ENCODE measurements around the gene RBM18. TPM values are rescaled to one million over a fixed set of nuclear protein-coding genes. Genes with fewer than 3 reads are reported as not detected.

The RBM18 gene
- total RNA-seq, 2 experiments from 2014 or later: 21.6 to 25.6 TPM

DNA sequence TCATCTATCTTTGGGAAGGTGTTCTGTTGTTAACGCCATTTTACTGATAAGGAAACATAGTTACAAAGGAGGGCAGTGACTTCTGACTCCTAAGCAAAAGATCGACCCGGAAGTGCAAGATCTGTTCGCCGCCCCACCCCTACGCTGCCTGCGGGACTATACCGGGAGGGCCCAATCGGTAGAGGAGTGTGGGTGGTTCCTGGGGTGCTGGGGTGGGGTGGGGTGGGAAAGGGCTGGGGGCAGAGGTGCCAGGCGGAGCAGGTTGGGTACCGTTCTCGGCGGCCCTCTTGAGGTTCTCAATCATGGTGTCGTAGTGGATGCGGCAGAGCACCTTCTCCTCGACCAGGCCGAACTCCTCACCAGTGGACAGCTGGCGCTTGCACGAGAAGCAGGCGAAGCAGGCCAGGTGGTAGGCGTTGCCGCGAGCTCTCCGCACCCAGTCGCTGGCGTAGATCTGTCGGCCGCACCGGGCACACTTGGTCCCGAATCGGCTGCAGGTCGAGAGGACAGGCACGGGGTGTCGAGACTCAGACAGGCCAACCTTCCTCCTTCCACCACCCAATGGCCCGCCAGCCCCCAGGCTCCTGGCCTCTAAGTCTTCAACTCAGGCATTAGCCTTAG, 47.7 kb downstream of the RBM18 start:
- CTCF ChIA-PET: interaction anchor here (0.8 kb wide), 1 partner anchor 94 kb away, joined by 3 read pairs; no protein-coding TSS in a partner anchor
- no peak for DNase-seq
- POLR2A ChIA-PET: no interaction called here

DNA sequence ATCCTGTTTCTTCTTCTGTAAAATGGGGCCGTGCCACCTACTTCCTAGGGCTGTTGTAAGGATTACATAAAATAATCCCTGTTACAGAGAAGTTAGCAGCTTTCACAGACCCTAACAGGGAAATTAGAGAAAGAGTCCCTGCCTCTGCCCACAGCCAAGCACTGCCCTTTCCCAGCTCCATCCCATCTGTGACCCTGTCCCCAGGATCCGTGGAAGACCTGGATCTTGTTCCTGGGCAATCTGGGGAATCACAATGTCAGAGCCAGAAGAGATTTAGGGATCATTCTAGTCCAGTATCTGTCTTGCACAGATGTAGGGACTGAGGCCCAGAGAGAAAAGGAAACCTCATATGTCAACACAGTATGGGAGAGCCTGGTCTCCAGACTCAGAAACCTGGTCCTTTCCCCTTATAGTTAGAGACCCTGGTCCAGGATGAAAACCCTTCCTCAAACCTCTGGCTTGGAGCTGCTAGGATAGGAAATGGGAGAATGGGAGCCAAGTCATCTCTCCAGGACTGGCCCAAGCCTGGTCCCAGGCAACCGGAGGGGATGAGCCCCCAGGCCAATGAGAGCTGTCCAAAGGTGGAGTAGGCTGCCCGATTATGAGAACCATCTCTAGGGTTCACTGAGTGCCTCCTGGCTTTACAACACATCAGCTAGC, 48.4 kb downstream of the RBM18 start:
- Mint-ChIP-seq H3K27ac (no peak overlapping the region), H3K4me3 (no peak overlapping the region), H3K36me3 (ENCODE audit: low read depth) (no peaks in the 10 kb centered on the region), H3K4me1 (peaks cover 33% of the 10 kb centered on the region), H3K9me3 (no peaks in the 10 kb centered on the region), H3K27me3 (peaks cover 88% of the 10 kb centered on the region)
- CTCF ChIA-PET: interaction anchor here (0.8 kb wide), 1 partner anchor 93 kb away, joined by 3 read pairs; no protein-coding TSS in a partner anchor
- POLR2A ChIA-PET: no interaction called here
- no peak for DNase-seq

More for the DNA sequence above, 47.7 kb downstream of the RBM18 start:
- H3K9me3 Mint-ChIP-seq: no peaks in the 10 kb centered on the region
- peaks cover 33% of the 10 kb centered on the region for H3K4me1 Mint-ChIP-seq
- H3K4me3 Mint-ChIP-seq: no peak overlapping the region
- no peaks in the 10 kb centered on the region for H3K36me3 Mint-ChIP-seq (ENCODE audit: low read depth)
- no peak overlapping the region for H3K27ac Mint-ChIP-seq
- peaks cover 88% of the 10 kb centered on the region for H3K27me3 Mint-ChIP-seq

DNA sequence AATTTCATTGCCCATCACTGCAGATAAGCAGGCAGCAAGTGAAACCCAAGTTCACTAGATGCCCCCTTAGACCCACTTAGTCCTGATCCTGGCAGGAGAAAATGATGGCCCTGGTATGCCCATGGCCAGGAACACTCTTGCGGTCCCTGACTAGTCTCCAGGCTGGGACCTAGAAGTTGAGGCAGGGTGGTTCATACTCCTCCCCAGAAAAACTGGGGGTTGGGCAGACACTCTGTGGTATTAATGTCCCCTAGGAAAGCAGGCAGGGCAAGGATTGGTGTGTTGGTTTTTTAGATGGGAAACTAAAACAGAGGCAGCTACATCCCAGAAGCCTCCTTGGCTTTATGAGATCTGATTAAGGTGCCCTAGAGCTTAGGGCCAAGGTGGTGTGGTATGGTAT, 49.0 kb downstream of the RBM18 start:
- ChIA-PET POLR2A (no interaction called here), CTCF (no interaction called here)
- no peaks in the 10 kb centered on the region for H3K9me3 Mint-ChIP-seq
- peaks cover 88% of the 10 kb centered on the region for H3K27me3 Mint-ChIP-seq
- H3K27ac Mint-ChIP-seq: no peak overlapping the region
- H3K36me3 Mint-ChIP-seq (ENCODE audit: low read depth): no peaks in the 10 kb centered on the region
- H3K4me1 Mint-ChIP-seq: peaks cover 33% of the 10 kb centered on the region
- no peak for DNase-seq
- no peak overlapping the region for H3K4me3 Mint-ChIP-seq

DNA sequence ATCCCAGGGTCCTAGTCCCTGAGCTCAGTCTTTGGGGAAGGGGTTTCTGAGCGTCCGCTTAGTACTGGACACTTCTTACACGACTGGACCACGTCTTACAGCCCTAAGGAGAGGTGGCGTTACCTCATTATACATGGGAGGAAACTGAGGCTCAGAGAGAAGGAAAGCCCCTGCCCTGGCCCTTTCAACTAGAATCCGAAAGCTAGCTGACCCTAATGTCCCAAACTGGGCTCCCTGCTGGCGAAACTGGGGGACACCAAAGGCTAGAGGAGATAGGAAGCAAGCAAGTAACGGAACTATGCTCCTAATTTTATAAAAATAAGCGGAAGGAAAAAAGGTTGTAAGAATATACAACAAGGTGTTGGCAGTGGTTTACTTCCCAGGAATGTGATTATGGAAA, 50.1 kb downstream of the RBM18 start:
- Mint-ChIP-seq H3K27ac (no peak overlapping the region), H3K27me3 (peaks cover 81% of the 10 kb centered on the region), H3K4me3 (peak overlapping the region; percentile 41), H3K4me1 (peaks cover 26% of the 10 kb centered on the region), H3K9me3 (no peaks in the 10 kb centered on the region), H3K36me3 (ENCODE audit: low read depth) (no peaks in the 10 kb centered on the region)
- ChIA-PET CTCF (interaction anchor here (0.8 kb wide), 1 partner anchor 115 kb away, joined by 3 read pairs; no protein-coding TSS in a partner anchor), POLR2A (no interaction called here)
- DNase-seq: no peak

DNA sequence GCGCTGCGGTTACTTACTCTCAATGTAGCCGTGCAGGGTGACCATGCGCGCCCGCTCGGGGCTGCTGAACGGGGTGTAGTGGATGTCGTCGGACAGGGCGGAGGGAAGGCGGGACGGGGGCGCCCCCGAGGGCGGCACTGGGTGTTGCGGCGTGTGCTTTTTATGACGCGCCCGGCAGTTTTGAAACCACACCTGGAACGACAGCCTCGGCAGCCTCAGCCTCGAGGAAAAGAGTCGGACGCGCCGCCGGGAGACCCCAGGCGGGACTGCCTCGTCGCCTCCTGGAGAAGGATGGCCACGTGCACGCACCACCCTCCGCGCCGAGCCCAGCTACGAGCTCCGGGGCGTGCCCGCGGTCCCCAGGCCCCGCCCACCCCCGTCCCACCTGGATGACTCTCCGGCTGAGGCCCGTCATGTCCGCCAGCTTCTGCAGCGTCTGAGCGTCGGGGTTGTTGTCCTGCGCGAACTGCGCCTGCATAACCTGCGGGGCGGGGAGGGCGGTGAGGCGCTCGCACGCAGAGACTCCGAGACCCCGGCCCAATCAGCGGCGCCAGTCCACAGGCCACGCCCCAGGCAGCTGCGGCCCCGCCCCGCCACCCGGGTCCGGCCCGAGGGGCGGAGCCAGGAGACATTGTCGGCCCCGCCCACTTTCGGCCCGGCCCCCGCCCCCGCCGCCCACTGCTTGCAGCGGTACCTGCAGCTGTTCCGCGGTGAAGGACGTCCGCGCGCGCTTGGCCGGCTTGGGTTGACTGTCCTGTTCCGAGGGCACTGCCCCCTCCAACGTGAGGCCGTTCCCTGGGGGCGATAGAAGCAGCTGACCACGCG, 50.8 kb downstream of the RBM18 start:
- Mint-ChIP-seq H3K36me3 (ENCODE audit: low read depth) (no peaks in the 10 kb centered on the region), H3K27me3 (peaks cover 74% of the 10 kb centered on the region), H3K27ac (no peak overlapping the region), H3K4me3 (peak overlapping the region; percentile 41), H3K9me3 (no peaks in the 10 kb centered on the region), H3K4me1 (peaks cover 19% of the 10 kb centered on the region)
- POLR2A ChIA-PET: no interaction called here
- CTCF ChIA-PET: interaction anchor here (0.8 kb wide), 2 partner anchors 55 to 115 kb away, joined by 3 read pairs; no protein-coding TSS in a partner anchor
- DNase-seq: peak; percentile 63

DNA sequence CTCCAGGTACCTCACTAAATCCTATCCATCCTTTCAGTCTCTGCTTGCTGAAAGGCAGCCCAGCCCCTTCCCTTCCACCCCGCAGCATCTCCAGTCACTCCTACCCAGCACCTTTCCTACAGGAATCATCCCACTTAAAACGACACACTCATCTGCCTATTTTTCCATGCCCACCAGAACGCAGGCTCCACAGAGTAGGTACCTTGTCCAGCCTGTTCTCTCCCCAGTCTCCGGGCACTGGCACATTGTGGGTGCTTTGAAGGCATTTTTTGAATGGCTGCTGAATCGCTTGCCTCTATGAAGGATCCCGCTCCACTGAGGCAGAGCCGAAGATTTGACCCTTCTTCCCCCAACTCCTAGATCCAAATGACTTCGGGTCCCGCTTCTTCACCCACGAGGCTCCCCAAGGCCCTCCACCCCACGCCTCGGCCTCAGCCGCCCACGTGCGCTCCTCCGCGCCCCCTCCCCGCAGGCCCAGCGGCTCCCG, 51.5 kb downstream of the RBM18 start:
- no peaks in the 10 kb centered on the region for H3K9me3 Mint-ChIP-seq

DNA sequence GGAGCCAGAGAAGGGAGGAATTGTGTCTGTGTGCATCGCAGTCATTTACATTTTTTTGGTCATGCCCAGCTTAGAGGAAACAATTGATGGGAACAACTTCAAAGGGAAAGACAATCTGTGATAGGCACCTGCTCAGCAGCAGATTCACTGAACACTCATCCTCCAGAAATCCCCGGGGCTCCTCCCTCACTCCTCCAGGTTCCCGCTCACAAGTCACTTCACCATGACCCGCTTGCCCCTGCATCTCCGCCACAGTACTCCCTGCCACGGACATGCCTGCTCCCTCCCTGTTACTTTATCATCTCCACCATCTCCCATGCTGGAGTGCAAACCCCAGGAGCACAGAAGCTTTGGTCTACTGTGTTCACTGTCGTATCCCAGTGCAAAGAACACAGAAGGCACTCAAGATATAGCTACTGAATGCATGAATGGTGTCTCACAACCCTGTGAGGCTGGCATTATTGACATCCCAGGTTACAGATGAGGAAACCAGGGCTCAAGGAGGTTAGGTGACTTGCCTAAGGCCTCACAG, 52.1 kb downstream of the RBM18 start:
- Mint-ChIP-seq H3K36me3 (ENCODE audit: low read depth) (no peaks in the 10 kb centered on the region), H3K27ac (no peak overlapping the region), H3K4me1 (peaks cover 8% of the 10 kb centered on the region), H3K9me3 (no peaks in the 10 kb centered on the region), H3K27me3 (peaks cover 62% of the 10 kb centered on the region), H3K4me3 (no peak overlapping the region)
- ChIA-PET POLR2A (no interaction called here), CTCF (interaction anchor here (0.5 kb wide), 1 partner anchor 60 kb away, joined by 3 read pairs; no protein-coding TSS in a partner anchor)
- DNase-seq: no peak

More for the DNA sequence above, 51.5 kb downstream of the RBM18 start:
- Mint-ChIP-seq H3K27ac (no peak overlapping the region), H3K27me3 (peaks cover 68% of the 10 kb centered on the region), H3K36me3 (ENCODE audit: low read depth) (no peaks in the 10 kb centered on the region), H3K4me3 (peak overlapping the region; percentile 3), H3K4me1 (peaks cover 12% of the 10 kb centered on the region)
- POLR2A ChIA-PET: no interaction called here
- DNase-seq: no peak
- CTCF ChIA-PET: interaction anchor here (0.8 kb wide), 1 partner anchor 55 kb away, joined by 3 read pairs; no protein-coding TSS in a partner anchor

DNA sequence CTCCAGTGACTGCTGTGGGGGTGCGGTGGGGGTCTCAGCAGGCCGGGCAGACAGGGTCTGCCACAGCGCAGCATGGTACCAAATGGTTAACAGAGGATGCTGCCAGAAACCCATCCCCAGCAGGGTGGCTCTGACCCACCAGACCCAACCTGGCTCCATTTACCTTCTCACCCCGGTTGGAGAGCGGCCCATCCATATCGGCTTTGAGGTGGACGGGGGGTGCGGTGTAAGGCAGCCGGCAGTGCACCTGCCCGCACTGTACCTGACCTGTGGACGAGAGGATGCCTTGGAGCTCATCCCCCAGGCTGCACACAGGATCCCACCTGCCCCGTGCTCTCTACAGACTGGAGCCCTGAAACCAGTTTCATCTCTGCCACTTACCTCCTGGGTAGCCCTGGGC, 55.2 kb downstream of the RBM18 start:
- H3K4me1 Mint-ChIP-seq: peaks cover 6% of the 10 kb centered on the region

DNA sequence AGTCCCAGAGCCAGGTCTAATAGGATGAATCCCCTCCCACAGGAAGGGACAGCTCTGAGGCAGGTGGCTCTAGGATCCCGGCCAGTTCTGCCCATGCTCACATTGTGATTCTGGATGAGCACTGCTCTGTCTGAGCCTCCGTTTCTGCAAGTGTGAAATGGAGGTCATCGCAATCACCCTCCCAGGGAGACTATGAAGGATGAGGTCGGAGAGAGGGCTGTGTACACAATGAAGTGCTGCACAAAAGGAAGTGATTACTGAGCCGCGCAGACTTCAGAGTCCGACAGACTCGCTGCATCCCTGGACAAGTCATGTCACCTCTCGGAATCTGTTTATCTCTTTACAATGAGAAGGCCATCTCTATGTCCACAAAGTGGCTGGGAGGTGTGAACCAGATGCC, 57.5 kb downstream of the RBM18 start:
- no peak for DNase-seq
- H3K36me3 Mint-ChIP-seq (ENCODE audit: low read depth): no peaks in the 10 kb centered on the region
- no peaks in the 10 kb centered on the region for H3K4me1 Mint-ChIP-seq
- H3K9me3 Mint-ChIP-seq: no peaks in the 10 kb centered on the region
- H3K27me3 Mint-ChIP-seq: peaks cover 18% of the 10 kb centered on the region
- H3K4me3 Mint-ChIP-seq: no peak overlapping the region
- CTCF ChIA-PET: interaction anchor here (1.3 kb wide), 1 partner anchor 108 kb away, joined by 4 read pairs; no protein-coding TSS in a partner anchor
- POLR2A ChIA-PET: no interaction called here
- H3K27ac Mint-ChIP-seq: no peak overlapping the region

More for the DNA sequence above, 55.2 kb downstream of the RBM18 start:
- no peak overlapping the region for H3K4me3 Mint-ChIP-seq
- CTCF ChIA-PET: interaction anchor here (2.2 kb wide), 1 partner anchor 84 kb away, joined by 6 read pairs; no protein-coding TSS in a partner anchor
- no peak for DNase-seq
- peaks cover 35% of the 10 kb centered on the region for H3K27me3 Mint-ChIP-seq
- POLR2A ChIA-PET: no interaction called here
- H3K9me3 Mint-ChIP-seq: no peaks in the 10 kb centered on the region
- H3K36me3 Mint-ChIP-seq (ENCODE audit: low read depth): no peaks in the 10 kb centered on the region
- no peak overlapping the region for H3K27ac Mint-ChIP-seq

DNA sequence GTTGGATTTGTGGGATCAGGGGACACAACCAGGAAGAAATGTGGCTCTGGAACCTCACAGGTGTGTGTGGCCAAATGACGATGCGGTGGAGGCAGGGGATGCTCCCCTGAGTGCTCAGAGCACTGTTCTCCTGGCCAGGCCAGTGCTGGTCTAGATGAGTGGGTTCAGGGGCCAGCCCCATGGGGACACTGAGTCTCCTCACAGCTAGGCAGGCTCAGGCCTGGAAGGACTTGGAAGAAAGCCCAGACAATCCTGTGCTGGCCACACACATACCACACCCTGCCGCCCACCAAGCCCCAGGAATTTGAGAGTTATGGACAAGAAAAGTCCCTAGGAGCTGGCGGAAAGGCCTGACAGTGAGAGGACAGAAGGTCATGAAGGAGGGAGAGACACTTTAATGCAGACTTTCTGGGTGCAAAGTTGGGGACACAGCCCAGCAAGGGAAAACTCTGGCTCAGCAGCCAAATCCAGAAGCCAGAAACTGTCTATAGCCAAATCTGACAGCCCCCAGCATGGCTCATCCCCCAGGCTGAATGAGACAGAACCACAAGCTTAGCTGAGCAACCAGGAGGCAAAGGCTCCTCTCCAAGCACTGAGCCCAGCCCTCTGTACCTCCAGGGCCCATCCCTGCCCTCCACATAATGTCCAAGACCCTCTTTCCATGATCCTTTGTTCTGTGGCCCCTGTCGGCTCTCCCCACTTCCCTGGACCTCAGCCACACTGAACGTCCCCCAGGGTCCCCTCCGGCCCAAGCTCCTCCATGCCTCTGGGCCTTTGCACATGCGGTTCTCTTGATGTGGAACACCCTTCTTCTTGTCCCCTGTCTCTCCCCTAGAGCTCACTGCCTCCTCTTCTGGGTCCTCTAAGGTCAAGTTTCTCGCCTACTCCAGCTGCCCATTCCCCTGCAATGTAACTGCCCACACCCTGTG, 58.3 kb downstream of the RBM18 start:
- POLR2A ChIA-PET: no interaction called here

DNA sequence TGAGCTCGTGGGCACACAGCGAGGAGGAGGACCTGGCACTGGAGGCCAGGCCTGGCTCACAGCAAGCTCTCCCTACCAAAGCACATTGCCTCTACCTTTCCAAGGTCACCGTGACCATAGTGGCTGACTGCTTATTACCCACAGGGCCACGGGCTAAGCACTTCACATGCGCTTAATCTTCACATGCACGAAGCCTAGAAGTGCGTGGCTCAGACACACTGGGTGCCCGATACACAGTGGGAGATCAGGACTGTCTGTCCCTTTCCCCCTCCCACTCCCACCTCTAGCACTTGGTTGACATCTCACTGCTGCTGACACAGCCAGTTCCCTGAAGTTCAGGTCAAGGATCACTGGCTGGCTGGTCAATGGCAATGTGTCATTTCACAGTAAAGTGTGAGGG, 59.5 kb downstream of the RBM18 start:
- no peak for DNase-seq
- Mint-ChIP-seq H3K9me3 (no peaks in the 10 kb centered on the region), H3K27ac (no peak overlapping the region), H3K27me3 (peaks cover 2% of the 10 kb centered on the region), H3K36me3 (ENCODE audit: low read depth) (no peaks in the 10 kb centered on the region), H3K4me1 (no peaks in the 10 kb centered on the region), H3K4me3 (no peak overlapping the region)
- CTCF ChIA-PET: interaction anchor here (1.2 kb wide), 1 partner anchor 146 kb away, joined by 4 read pairs; no protein-coding TSS in a partner anchor
- POLR2A ChIA-PET: no interaction called here

More for the DNA sequence above, 58.3 kb downstream of the RBM18 start:
- Mint-ChIP-seq H3K36me3 (ENCODE audit: low read depth) (no peaks in the 10 kb centered on the region), H3K27ac (no peak overlapping the region), H3K4me3 (no peak overlapping the region), H3K4me1 (no peaks in the 10 kb centered on the region), H3K27me3 (peaks cover 10% of the 10 kb centered on the region), H3K9me3 (no peaks in the 10 kb centered on the region)
- no peak for DNase-seq
- CTCF ChIA-PET: interaction anchor here (1.2 to 1.3 kb wide), 2 partner anchors 107 to 145 kb away, joined by 4 read pairs; no protein-coding TSS in a partner anchor

DNA sequence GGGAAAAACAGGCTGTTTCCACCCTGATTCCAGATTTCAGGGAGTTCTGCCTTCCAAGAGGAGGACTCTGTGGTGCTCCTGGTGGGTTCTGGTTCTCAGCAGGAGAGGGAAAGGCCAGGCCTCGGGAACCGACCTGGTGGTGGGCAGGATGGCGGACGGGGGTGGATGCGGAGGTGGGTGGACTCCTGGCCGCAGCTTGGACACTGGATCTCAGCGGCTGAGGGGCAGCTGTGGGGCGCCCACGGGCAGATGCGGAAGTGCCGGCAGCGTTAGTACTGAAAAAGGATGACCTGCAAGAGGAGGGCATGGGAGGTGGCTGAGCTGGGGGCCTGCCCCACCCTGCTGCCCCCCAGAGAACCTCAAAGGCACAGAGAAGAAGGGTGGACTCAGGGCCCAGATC, 60.1 kb downstream of the RBM18 start:
- H3K27ac Mint-ChIP-seq: no peak overlapping the region
- no peaks in the 10 kb centered on the region for H3K36me3 Mint-ChIP-seq (ENCODE audit: low read depth)

More for the DNA sequence above, 60.1 kb downstream of the RBM18 start:
- Mint-ChIP-seq H3K4me1 (no peaks in the 10 kb centered on the region), H3K9me3 (no peaks in the 10 kb centered on the region), H3K4me3 (no peak overlapping the region), H3K27me3 (no peaks in the 10 kb centered on the region)
- ChIA-PET CTCF (no interaction called here), POLR2A (no interaction called here)
- DNase-seq: no peak
